Esophagus muscularis mucosa (tissue), 3 donors: ENCODE data around the gene TENM4.

Experiments
- POLR2A ChIP-seq: fragments of 450-650 bp; IDR thresholded peaks from one replicate; pipeline ENCODE4 v1.6.1; 2017; ENCODE audit warnings: antibody characterized with exemption, moderate library complexity, mild to moderate bottlenecking, low read depth
- TF ChIP-seq, protein P1 (sequence below), 3 experiments: fragments of 200-600 bp in 2 of 3; fragments of 450-650 bp in 1 of 3; sonication (generic) in 2 of 3; IDR thresholded peaks; one replicate each; pipeline ENCODE4 v1.5.1; 2017 to 2019; ENCODE audit warnings: antibody characterized with exemption in 3 of 3, mild to moderate bottlenecking in 2 of 3, moderate library complexity in 1 of 3

DNA sequence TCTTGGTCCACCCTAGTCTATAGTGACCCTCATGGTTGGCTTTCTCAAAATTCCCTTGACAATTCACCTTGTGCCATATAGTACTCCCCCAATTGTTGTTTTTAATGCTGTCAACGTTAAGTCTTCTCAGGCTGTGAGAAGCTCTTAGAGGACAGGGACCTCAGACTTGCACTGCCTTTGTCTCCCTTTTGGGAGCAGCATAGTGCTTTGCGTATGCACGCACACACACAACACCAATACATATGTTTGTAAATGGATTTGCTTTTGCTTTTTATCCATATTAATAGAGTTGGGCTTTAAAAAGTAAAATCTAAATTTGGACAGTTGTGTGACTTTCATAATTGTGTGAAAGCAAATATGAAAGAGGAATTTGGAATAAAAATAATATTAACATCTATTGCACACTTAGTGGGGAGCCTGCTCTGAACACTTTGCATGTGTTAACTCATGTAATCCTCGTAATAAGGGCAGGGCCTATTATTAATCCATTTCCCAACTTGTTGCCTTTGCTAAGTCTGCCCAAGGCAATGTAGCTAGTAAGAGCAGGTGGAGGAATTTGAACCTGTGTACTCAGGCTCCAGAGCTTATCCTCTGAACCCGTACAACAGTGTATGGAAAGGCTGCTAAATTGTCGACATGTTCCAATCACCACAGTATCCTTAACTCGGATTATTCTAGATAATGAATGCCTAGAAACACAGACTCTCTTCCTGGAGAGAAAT, 608.4 kb downstream of the TENM4 start:
- no peak for TF ChIP-seq POLR2A
- TF ChIP-seq, protein P1, sequence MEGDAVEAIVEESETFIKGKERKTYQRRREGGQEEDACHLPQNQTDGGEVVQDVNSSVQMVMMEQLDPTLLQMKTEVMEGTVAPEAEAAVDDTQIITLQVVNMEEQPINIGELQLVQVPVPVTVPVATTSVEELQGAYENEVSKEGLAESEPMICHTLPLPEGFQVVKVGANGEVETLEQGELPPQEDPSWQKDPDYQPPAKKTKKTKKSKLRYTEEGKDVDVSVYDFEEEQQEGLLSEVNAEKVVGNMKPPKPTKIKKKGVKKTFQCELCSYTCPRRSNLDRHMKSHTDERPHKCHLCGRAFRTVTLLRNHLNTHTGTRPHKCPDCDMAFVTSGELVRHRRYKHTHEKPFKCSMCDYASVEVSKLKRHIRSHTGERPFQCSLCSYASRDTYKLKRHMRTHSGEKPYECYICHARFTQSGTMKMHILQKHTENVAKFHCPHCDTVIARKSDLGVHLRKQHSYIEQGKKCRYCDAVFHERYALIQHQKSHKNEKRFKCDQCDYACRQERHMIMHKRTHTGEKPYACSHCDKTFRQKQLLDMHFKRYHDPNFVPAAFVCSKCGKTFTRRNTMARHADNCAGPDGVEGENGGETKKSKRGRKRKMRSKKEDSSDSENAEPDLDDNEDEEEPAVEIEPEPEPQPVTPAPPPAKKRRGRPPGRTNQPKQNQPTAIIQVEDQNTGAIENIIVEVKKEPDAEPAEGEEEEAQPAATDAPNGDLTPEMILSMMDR (IDR thresholded peaks at IDR 0.05): no peak
